Measurements from ENCODE around the gene JAKMIP2.
"Not testable (repeated sequence)": the region's sequence is repeated elsewhere in the genome, so short reads cannot be mapped to it uniquely, and the experiment has no call there.

Gene JAKMIP2

DNA sequence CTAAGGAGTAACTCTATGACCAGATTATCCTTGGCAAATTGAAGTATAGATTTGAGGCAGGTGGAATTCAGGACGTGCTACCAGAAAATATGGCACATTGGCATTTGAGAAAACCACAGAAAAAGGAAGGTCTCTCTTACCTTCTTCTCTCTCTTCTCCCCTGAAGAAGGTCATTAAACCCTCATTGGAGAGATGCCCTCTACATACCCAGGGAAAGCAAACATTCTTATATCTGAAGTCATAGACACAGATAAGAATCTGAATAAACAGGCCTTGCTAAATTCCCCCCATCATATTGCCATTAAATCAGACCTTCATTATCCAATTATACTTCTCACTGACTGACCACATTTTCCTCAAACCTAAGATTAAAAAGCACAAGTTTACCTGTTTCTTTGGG lies 31.2 kb upstream of the JAKMIP2 start:
- Histone ChIP-seq H3K36me3 (ENCODE audit: control insufficient read depth, insufficient read depth, low read length) (no peaks in the 10 kb centered on the region), H3K4me1 (ENCODE audit: control insufficient read depth, insufficient read depth, low read length) (peaks cover 8% of the 10 kb centered on the region), H3K27me3 (ENCODE audit: control insufficient read depth, insufficient read depth, low read length) (no peaks in the 10 kb centered on the region)

GRCh38 chr5:147809830-147810666 lies 27.5 kb upstream of the JAKMIP2 start:
- Histone ChIP-seq H3K36me3 (ENCODE audit: control insufficient read depth, insufficient read depth, low read length) (no peaks in the 10 kb centered on the region), H3K4me3 (ENCODE audit: low read depth, low read length) (no peak overlapping the region; the same call in 1 of the 2 replicates), H3K9me3 (ENCODE audit: control insufficient read depth, insufficient read depth, low read length) (no peaks in the 10 kb centered on the region), H3K27me3 (ENCODE audit: control insufficient read depth, insufficient read depth, low read length) (no peaks in the 10 kb centered on the region), H3K27ac (ENCODE audit: low read depth, low read length) (peak overlapping the region; percentile 50), H3K4me1 (ENCODE audit: control insufficient read depth, insufficient read depth, low read length) (peaks cover 8% of the 10 kb centered on the region), H3K9ac (ENCODE audit: low read depth, low read length) (no peak overlapping the region)

More for the DNA sequence above, 31.2 kb upstream of the JAKMIP2 start:
- Histone ChIP-seq H3K4me3 (ENCODE audit: low read depth, low read length) (no peak overlapping the region), H3K27ac (ENCODE audit: low read depth, low read length) (no peak overlapping the region), H3K9ac (ENCODE audit: low read depth, low read length) (no peak overlapping the region), H3K9me3 (ENCODE audit: control insufficient read depth, insufficient read depth, low read length) (no peaks in the 10 kb centered on the region)

DNA sequence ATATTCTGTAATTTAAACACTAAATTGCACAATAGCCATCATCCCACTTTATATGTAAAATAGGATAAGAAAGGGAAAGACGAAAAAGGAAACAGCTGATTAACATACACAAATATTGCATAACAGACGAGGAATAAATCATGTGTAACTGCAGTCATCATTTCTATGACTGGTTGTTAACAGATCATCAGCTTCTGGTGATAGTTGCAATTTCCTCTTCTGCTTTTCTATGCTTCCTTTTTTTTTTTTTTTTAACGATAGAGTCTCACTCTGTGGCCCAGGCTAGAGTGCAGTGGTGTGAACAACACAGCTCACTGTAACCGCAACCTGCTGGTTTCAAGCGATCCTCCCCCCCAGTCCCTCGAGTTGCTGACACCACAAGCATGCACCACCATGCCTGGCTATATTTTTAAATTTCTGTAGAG lies 22.5 kb upstream of the JAKMIP2 start:
- peaks cover 13% of the 10 kb centered on the region for H3K4me1 ChIP-seq (ENCODE audit: control insufficient read depth, insufficient read depth, low read length)
- H3K27ac ChIP-seq (ENCODE audit: low read depth, low read length), result no peak overlapping the region
- H3K27me3 ChIP-seq (ENCODE audit: control insufficient read depth, insufficient read depth, low read length), result no peaks in the 10 kb centered on the region
- H3K4me3 ChIP-seq (ENCODE audit: low read depth, low read length), result no peak overlapping the region
- H3K36me3 ChIP-seq (ENCODE audit: control insufficient read depth, insufficient read depth, low read length), result no peaks in the 10 kb centered on the region
- no peak overlapping the region for H3K9ac ChIP-seq (ENCODE audit: low read depth, low read length)
- H3K9me3 ChIP-seq (ENCODE audit: control insufficient read depth, insufficient read depth, low read length), result no peaks in the 10 kb centered on the region

DNA sequence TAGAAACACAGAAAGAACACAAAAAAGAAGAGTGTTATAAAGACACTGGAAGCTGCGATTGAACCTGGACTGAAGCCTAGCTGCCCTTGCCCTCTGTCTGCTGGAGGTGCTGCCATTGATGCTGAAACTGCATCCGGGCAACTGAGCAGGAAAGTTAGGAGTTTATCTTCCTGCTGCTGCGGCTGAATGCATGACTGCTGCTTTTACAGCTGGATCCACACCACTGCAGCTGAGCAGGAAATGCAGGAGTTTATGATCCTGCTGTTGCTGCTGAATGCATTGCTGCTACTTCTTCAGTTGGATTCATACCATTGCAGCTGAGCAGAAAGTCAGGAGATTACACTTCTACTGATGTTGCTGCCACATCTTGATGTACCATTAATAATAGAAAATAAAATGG lies 21.8 kb upstream of the JAKMIP2 start:
- Histone ChIP-seq H3K9me3 (ENCODE audit: control insufficient read depth, insufficient read depth, low read length) (no peaks in the 10 kb centered on the region), H3K27ac (ENCODE audit: low read depth, low read length) (no peak overlapping the region), H3K36me3 (ENCODE audit: control insufficient read depth, insufficient read depth, low read length) (no peaks in the 10 kb centered on the region), H3K27me3 (ENCODE audit: control insufficient read depth, insufficient read depth, low read length) (no peaks in the 10 kb centered on the region), H3K4me3 (ENCODE audit: low read depth, low read length) (no peak overlapping the region), H3K4me1 (ENCODE audit: control insufficient read depth, insufficient read depth, low read length) (peaks cover 10% of the 10 kb centered on the region; the same call in 1 of the 2 replicates), H3K9ac (ENCODE audit: low read depth, low read length) (no peak overlapping the region)

DNA sequence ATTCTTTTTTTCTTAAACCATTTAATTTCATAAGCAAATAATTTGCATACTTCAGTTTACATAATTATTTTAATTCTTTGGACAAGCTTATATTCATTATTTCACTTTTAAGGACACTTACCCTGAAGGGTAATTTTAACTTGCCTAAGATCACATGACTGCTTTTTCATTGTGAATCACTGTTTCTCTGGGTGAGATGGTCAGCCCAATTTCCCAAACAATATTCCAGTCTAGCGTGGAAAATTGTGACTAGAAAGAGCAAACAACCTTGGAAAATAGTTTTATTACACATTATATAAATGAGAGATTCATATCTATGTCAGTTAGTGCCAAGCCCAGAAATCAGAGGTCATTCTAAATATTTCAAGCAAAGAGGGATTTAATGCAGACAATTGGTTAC lies 21.4 kb upstream of the JAKMIP2 start:
- Histone ChIP-seq H3K4me1 (ENCODE audit: control insufficient read depth, insufficient read depth, low read length) (peaks cover 10% of the 10 kb centered on the region; the same call in 1 of the 2 replicates), H3K9me3 (ENCODE audit: control insufficient read depth, insufficient read depth, low read length) (no peaks in the 10 kb centered on the region), H3K36me3 (ENCODE audit: control insufficient read depth, insufficient read depth, low read length) (no peaks in the 10 kb centered on the region), H3K9ac (ENCODE audit: low read depth, low read length) (no peak overlapping the region), H3K27me3 (ENCODE audit: control insufficient read depth, insufficient read depth, low read length) (no peaks in the 10 kb centered on the region), H3K4me3 (ENCODE audit: low read depth, low read length) (no peak overlapping the region), H3K27ac (ENCODE audit: low read depth, low read length) (no peak overlapping the region)

DNA sequence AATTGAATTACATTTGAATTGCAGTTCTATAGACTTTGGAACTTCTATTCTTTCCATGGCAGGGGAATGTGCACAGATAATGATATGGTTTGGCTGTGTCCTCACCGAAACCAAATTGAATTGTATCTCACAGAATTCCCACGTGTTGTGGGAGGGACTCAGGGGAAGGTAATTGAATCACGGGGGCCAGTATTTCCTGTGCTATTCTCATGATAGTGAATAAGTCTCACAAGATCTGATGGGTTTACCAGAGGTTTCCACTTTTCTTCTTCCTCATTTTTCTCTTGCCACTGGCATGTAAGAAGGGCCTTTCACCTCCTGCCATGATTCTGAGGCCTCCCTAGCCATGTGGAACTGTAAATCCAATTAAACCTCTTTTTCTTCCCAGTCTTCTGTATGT lies 20.6 kb upstream of the JAKMIP2 start:
- H3K4me3 ChIP-seq (ENCODE audit: low read depth, low read length); H3K27ac ChIP-seq (ENCODE audit: low read depth, low read length); H3K27me3 ChIP-seq (ENCODE audit: control insufficient read depth, insufficient read depth, low read length); H3K9ac ChIP-seq (ENCODE audit: low read depth, low read length); H3K36me3 ChIP-seq (ENCODE audit: control insufficient read depth, insufficient read depth, low read length); H3K9me3 ChIP-seq (ENCODE audit: control insufficient read depth, insufficient read depth, low read length): not testable (repeated sequence)
- peaks cover 10% of the 10 kb centered on the region; the same call in 1 of the 2 replicates for H3K4me1 ChIP-seq (ENCODE audit: control insufficient read depth, insufficient read depth, low read length)

- Histone ChIP-seq H3K27ac (ENCODE audit: low read depth, low read length) (no peak overlapping the region), H3K4me1 (ENCODE audit: control insufficient read depth, insufficient read depth, low read length) (peaks cover 10% of the 10 kb centered on the region; the same call in 1 of the 2 replicates), H3K4me3 (ENCODE audit: low read depth, low read length) (no peak overlapping the region), H3K9ac (ENCODE audit: low read depth, low read length) (no peak overlapping the region), H3K36me3 (ENCODE audit: control insufficient read depth, insufficient read depth, low read length) (no peaks in the 10 kb centered on the region), H3K27me3 (ENCODE audit: control insufficient read depth, insufficient read depth, low read length) (no peaks in the 10 kb centered on the region), H3K9me3 (ENCODE audit: control insufficient read depth, insufficient read depth, low read length) (no peaks in the 10 kb centered on the region)
These were observed 18.9 kb upstream of the JAKMIP2 start for GRCh38 chr5:147801461-147801860.

GRCh38 chr5:147800491-147800890 lies 18.0 kb upstream of the JAKMIP2 start:
- no peak overlapping the region for H3K4me3 ChIP-seq (ENCODE audit: low read depth, low read length)
- no peaks in the 10 kb centered on the region for H3K27me3 ChIP-seq (ENCODE audit: control insufficient read depth, insufficient read depth, low read length)
- no peak overlapping the region for H3K9ac ChIP-seq (ENCODE audit: low read depth, low read length)
- H3K4me1 ChIP-seq (ENCODE audit: control insufficient read depth, insufficient read depth, low read length), result peaks cover 10% of the 10 kb centered on the region; the same call in 1 of the 2 replicates
- no peak overlapping the region for H3K27ac ChIP-seq (ENCODE audit: low read depth, low read length)
- H3K36me3 ChIP-seq (ENCODE audit: control insufficient read depth, insufficient read depth, low read length), result no peaks in the 10 kb centered on the region
- H3K9me3 ChIP-seq (ENCODE audit: control insufficient read depth, insufficient read depth, low read length), result no peaks in the 10 kb centered on the region

DNA sequence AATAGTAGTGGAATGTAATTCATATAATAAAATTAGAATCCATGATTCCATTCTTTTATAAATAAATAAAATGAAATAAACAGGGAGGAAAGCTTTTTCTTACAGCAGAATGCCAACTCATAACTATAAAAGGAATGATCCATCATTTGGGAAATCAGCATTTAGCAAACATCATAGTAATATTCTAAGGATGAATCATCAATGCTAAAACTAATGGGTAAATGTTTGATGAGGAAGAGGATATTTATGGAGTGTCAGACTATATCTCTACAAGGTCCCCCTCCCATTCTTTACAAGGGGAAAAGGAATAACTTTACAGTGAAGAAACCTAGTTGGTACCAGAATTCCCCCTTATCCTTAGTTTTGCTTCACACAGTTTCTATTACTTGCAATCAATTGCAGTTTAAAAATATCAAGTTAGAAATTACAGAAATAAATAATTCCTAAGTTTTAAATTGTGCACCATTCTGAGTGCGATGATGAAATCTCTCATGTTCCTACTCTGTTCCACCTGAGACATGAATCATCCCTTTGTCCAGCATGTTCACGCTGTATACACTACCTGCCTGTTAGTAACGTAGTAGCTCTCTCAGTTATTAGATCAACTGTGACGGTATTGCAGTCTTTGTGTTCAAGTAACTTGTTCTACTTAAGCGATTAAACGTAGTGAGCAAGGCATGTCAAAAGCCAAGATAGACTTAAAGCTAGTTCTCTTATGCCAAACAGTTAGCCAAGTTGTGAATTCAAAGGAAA lies 14.2 kb upstream of the JAKMIP2 start:
- no peaks in the 10 kb centered on the region for H3K9me3 ChIP-seq (ENCODE audit: control insufficient read depth, insufficient read depth, low read length)
- no peak overlapping the region for H3K9ac ChIP-seq (ENCODE audit: low read depth, low read length)
- no peaks in the 10 kb centered on the region for H3K36me3 ChIP-seq (ENCODE audit: control insufficient read depth, insufficient read depth, low read length)
- no peaks in the 10 kb centered on the region for H3K4me1 ChIP-seq (ENCODE audit: control insufficient read depth, insufficient read depth, low read length)
- no peak overlapping the region for H3K27ac ChIP-seq (ENCODE audit: low read depth, low read length)
- H3K27me3 ChIP-seq (ENCODE audit: control insufficient read depth, insufficient read depth, low read length), result no peaks in the 10 kb centered on the region
- H3K4me3 ChIP-seq (ENCODE audit: low read depth, low read length), result no peak overlapping the region

DNA sequence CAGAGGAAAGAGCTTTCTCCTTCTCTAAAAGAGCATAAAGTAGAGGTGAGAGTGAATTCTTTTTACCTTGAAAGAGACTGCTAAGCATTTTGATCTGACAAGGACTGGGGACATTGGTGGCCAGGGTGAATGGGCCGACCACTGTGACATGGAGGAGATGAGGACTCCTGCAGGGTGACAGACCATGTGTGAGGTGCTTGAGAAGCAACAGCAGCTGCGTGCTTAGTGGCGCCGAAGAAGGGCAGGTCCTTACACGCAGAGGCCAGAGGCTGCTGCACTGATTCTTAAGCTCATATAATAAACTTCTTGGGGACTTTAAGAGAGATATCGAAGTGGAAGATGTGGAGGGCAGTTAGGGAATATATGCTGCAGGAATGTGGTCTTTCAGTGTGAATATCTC lies 8.7 kb upstream of the JAKMIP2 start:
- H3K9ac ChIP-seq (ENCODE audit: low read depth, low read length), result no peak overlapping the region
- no peak overlapping the region for H3K27ac ChIP-seq (ENCODE audit: low read depth, low read length)
- no peaks in the 10 kb centered on the region for H3K9me3 ChIP-seq (ENCODE audit: control insufficient read depth, insufficient read depth, low read length)
- no peaks in the 10 kb centered on the region for H3K27me3 ChIP-seq (ENCODE audit: control insufficient read depth, insufficient read depth, low read length)
- no peaks in the 10 kb centered on the region for H3K36me3 ChIP-seq (ENCODE audit: control insufficient read depth, insufficient read depth, low read length)
- H3K4me1 ChIP-seq (ENCODE audit: control insufficient read depth, insufficient read depth, low read length), result no peaks in the 10 kb centered on the region
- H3K4me3 ChIP-seq (ENCODE audit: low read depth, low read length), result no peak overlapping the region

GRCh38 chr5:147789820-147790219 lies 7.3 kb upstream of the JAKMIP2 start:
- H3K4me1 ChIP-seq (ENCODE audit: control insufficient read depth, insufficient read depth, low read length), result no peaks in the 10 kb centered on the region
- H3K9ac ChIP-seq (ENCODE audit: low read depth, low read length), result no peak overlapping the region
- no peaks in the 10 kb centered on the region for H3K9me3 ChIP-seq (ENCODE audit: control insufficient read depth, insufficient read depth, low read length)
- H3K36me3 ChIP-seq (ENCODE audit: control insufficient read depth, insufficient read depth, low read length), result no peaks in the 10 kb centered on the region
- no peak overlapping the region for H3K27ac ChIP-seq (ENCODE audit: low read depth, low read length)
- no peak overlapping the region for H3K4me3 ChIP-seq (ENCODE audit: low read depth, low read length)
- no peaks in the 10 kb centered on the region for H3K27me3 ChIP-seq (ENCODE audit: control insufficient read depth, insufficient read depth, low read length)

All from HUES48 (cell line).